HEK293 (cell line): ENCODE measurements around the gene PANX2.

ENCODE experiments used
- CTCF ChIA-PET: fragments of 350-600 bp; formaldehyde crosslinking; extraction: SDS; loops from one replicate; lab custom pipeline; 2021; ENCODE audit warnings: antibody characterized with exemption; lab: Yijun Ruan, JAX
- POLR2A ChIA-PET: fragments of 300-600 bp; formaldehyde crosslinking; extraction: SDS; loops from one replicate; lab custom pipeline; 2020; ENCODE audit warnings: antibody characterized with exemption, inconsistent platforms; lab: Yijun Ruan, JAX
- H3K27ac ChIP-seq: fragments of 200-500 bp; sonication (Bioruptor generic); 2 replicates; pipeline ENCODE4 v1.5.1; 2014; ENCODE audit warnings: low read depth, low read length, control low read depth, inconsistent platforms; ENCODE audit errors: extremely low read depth
- H3K36me3 ChIP-seq, 2 experiments: fragments of 200-500 bp in 1 of 2; sonication (Bioruptor generic) in 1 of 2; 1 replicate in 1 of 2; 2 replicates in 1 of 2; pipeline ENCODE4 v1.5.1; 2014 to 2017; ENCODE audit warnings: inconsistent platforms in 2 of 2, low read length in 2 of 2; ENCODE audit not compliant: control insufficient read depth in 2 of 2, insufficient read depth in 1 of 2
- H3K4me1 ChIP-seq: fragments of 200-500 bp; sonication (Bioruptor generic); 2 replicates; pipeline ENCODE4 v1.5.1; 2014; ENCODE audit warnings: mild to moderate bottlenecking, low read length, inconsistent platforms; ENCODE audit not compliant: control insufficient read depth, insufficient read depth
- H3K4me3 ChIP-seq: 2 replicates; pipeline ENCODE4 v1.5.1; 2011; ENCODE audit warnings: low read depth, mild to moderate bottlenecking, control low read depth, low read length, moderate library complexity
- H3K9me3 ChIP-seq: fragments of 200-500 bp; sonication (Bioruptor generic); 2 replicates; pipeline ENCODE4 v1.5.1; 2014; ENCODE audit warnings: low read depth, low read length, inconsistent platforms; ENCODE audit not compliant: control insufficient read depth, insufficient read depth
- KLF16 ChIP-seq: fragments of 450-650 bp; formaldehyde crosslinking; IDR thresholded peaks from 2 replicates; pipeline ENCODE4 v1.5.1; 2017; ENCODE audit warnings: missing biosample characterization, missing genetic modification characterization
- OVOL3 ChIP-seq: fragments of 450-650 bp; formaldehyde crosslinking; IDR thresholded peaks from 2 replicates; pipeline ENCODE4 v1.5.1; 2016; ENCODE audit warnings: missing biosample characterization, missing genetic modification characterization
- ZBTB21 ChIP-seq: fragments of 450-650 bp; formaldehyde crosslinking; IDR thresholded peaks from 2 replicates; pipeline ENCODE4 v1.5.1; 2017; ENCODE audit warnings: missing biosample characterization, missing genetic modification characterization
- ZFHX2 ChIP-seq: fragments of 450-650 bp; formaldehyde crosslinking; conservative IDR thresholded peaks from 2 replicates; pipeline ENCODE4 v1.5.1; 2016; ENCODE audit warnings: missing biosample characterization, missing genetic modification characterization
- ZNF23 ChIP-seq: fragments of 450-650 bp; formaldehyde crosslinking; IDR thresholded peaks from 2 replicates; pipeline ENCODE4 v1.5.1; 2016; ENCODE audit warnings: missing biosample characterization, missing genetic modification characterization, borderline replicate concordance
- ZNF274 ChIP-seq, 2 experiments: fragments of 200-500 bp in 1 of 2; fragments of 450-650 bp in 1 of 2; sonication (Bioruptor generic) in 1 of 2; formaldehyde crosslinking in 1 of 2; IDR thresholded peaks; 2 replicates each; pipeline versions ENCODE4 v1.5.1 to v1.6.1; 2014 to 2016; ENCODE audit warnings: borderline replicate concordance in 1 of 2, inconsistent platforms in 1 of 2, low read length in 1 of 2, missing biosample characterization in 1 of 2, missing genetic modification characterization in 1 of 2
- ZNF404 ChIP-seq: fragments of 450-650 bp; formaldehyde crosslinking; IDR thresholded peaks from 2 replicates; pipeline ENCODE4 v1.5.1; 2017; ENCODE audit warnings: missing biosample characterization, missing genetic modification characterization
- ZNF571 ChIP-seq: fragments of 450-650 bp; formaldehyde crosslinking; IDR thresholded peaks from 2 replicates; pipeline ENCODE4 v1.5.0; 2017; ENCODE audit warnings: missing biosample characterization, missing genetic modification characterization
- ZNF621 ChIP-seq: fragments of 450-650 bp; formaldehyde crosslinking; IDR thresholded peaks from 2 replicates; pipeline ENCODE4 v1.5.1; 2017; ENCODE audit warnings: missing biosample characterization, missing genetic modification characterization
- ZNF843 ChIP-seq: fragments of 450-650 bp; formaldehyde crosslinking; IDR thresholded peaks from 2 replicates; pipeline ENCODE4 v1.5.1; 2016; ENCODE audit warnings: missing biosample characterization, missing genetic modification characterization
- TF ChIP-seq, protein P1 (sequence below): fragments of 450-650 bp; formaldehyde crosslinking; IDR thresholded peaks from 2 replicates; pipeline ENCODE4 v1.5.1; 2016; ENCODE audit warnings: missing biosample characterization, missing genetic modification characterization
- TF ChIP-seq, protein P2 (sequence below): fragments of 450-650 bp; formaldehyde crosslinking; IDR thresholded peaks from 2 replicates; pipeline ENCODE4 v1.5.1; 2016; ENCODE audit warnings: missing biosample characterization, missing genetic modification characterization
- TF ChIP-seq, protein P3 (sequence below): fragments of 450-650 bp; formaldehyde crosslinking; IDR thresholded peaks from 2 replicates; pipeline ENCODE4 v1.5.0; 2017; ENCODE audit warnings: missing biosample characterization, missing genetic modification characterization, borderline replicate concordance
- TF ChIP-seq, protein P4 (sequence below): fragments of 450-650 bp; formaldehyde crosslinking; IDR thresholded peaks from 2 replicates; pipeline ENCODE4 v1.5.1; 2017; ENCODE audit warnings: missing biosample characterization, missing genetic modification characterization
- TF ChIP-seq, protein P5 (sequence below): fragments of 450-650 bp; formaldehyde crosslinking; IDR thresholded peaks from 2 replicates; pipeline ENCODE4 v1.5.1; 2017; ENCODE audit warnings: missing biosample characterization, missing genetic modification characterization
- TF ChIP-seq, protein P6 (sequence below): fragments of 450-650 bp; formaldehyde crosslinking; IDR thresholded peaks from 2 replicates; pipeline ENCODE4 v1.5.1; 2016; ENCODE audit warnings: missing biosample characterization, missing genetic modification characterization
- TF ChIP-seq, protein P7 (sequence below): fragments of 450-650 bp; formaldehyde crosslinking; IDR thresholded peaks from 2 replicates; pipeline ENCODE4 v1.5.1; 2016; ENCODE audit warnings: missing biosample characterization, missing genetic modification characterization

Gene PANX2

DNA sequence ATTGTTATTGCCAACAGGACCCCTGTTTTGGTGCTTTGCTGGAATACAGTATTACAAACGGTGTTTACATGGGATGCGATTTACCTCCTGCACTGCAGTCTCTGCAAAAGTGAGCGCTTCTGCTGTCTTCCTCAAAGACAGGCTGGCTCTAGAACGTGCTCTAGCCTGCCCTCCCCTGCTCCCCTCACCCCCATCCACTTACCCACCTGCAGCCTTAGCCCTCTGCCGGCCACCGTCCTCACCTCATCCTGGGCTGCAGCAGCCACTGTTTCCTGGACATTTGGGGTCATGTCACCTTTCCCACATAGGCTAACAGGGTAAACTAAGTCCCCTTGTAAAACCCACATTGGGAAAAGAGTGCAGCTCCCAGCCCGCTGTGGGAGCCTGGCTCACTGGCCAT, 9.6 kb upstream of the PANX2 start:
- Histone ChIP-seq H3K36me3 (no peaks in the 10 kb centered on the region), H3K27ac (no peak overlapping the region), H3K4me3 (no peak overlapping the region), H3K9me3 (no peaks in the 10 kb centered on the region), H3K4me1 (no peaks in the 10 kb centered on the region)
- ChIA-PET CTCF (interaction anchor here (0.6 kb wide), 1 partner anchor 18 kb away, joined by 3 read pairs; no protein-coding TSS in a partner anchor), POLR2A (interaction anchor here (0.5 kb wide), 1 partner anchor 339 kb away, joined by 4 read pairs; no protein-coding TSS in a partner anchor)
- TF ChIP-seq ZNF404 (tag by site-specific recombination) (no peak), KLF16 (no peak), ZNF621 (tag by site-specific recombination) (no peak), ZNF23 (tag by site-specific recombination) (no peak), ZNF843 (tag by site-specific recombination) (no peak), OVOL3 (tag by site-specific recombination) (no peak)
- TF ChIP-seq, protein P1, sequence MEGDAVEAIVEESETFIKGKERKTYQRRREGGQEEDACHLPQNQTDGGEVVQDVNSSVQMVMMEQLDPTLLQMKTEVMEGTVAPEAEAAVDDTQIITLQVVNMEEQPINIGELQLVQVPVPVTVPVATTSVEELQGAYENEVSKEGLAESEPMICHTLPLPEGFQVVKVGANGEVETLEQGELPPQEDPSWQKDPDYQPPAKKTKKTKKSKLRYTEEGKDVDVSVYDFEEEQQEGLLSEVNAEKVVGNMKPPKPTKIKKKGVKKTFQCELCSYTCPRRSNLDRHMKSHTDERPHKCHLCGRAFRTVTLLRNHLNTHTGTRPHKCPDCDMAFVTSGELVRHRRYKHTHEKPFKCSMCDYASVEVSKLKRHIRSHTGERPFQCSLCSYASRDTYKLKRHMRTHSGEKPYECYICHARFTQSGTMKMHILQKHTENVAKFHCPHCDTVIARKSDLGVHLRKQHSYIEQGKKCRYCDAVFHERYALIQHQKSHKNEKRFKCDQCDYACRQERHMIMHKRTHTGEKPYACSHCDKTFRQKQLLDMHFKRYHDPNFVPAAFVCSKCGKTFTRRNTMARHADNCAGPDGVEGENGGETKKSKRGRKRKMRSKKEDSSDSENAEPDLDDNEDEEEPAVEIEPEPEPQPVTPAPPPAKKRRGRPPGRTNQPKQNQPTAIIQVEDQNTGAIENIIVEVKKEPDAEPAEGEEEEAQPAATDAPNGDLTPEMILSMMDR (tag by site-specific recombination): no peak
- TF ChIP-seq, protein P2, sequence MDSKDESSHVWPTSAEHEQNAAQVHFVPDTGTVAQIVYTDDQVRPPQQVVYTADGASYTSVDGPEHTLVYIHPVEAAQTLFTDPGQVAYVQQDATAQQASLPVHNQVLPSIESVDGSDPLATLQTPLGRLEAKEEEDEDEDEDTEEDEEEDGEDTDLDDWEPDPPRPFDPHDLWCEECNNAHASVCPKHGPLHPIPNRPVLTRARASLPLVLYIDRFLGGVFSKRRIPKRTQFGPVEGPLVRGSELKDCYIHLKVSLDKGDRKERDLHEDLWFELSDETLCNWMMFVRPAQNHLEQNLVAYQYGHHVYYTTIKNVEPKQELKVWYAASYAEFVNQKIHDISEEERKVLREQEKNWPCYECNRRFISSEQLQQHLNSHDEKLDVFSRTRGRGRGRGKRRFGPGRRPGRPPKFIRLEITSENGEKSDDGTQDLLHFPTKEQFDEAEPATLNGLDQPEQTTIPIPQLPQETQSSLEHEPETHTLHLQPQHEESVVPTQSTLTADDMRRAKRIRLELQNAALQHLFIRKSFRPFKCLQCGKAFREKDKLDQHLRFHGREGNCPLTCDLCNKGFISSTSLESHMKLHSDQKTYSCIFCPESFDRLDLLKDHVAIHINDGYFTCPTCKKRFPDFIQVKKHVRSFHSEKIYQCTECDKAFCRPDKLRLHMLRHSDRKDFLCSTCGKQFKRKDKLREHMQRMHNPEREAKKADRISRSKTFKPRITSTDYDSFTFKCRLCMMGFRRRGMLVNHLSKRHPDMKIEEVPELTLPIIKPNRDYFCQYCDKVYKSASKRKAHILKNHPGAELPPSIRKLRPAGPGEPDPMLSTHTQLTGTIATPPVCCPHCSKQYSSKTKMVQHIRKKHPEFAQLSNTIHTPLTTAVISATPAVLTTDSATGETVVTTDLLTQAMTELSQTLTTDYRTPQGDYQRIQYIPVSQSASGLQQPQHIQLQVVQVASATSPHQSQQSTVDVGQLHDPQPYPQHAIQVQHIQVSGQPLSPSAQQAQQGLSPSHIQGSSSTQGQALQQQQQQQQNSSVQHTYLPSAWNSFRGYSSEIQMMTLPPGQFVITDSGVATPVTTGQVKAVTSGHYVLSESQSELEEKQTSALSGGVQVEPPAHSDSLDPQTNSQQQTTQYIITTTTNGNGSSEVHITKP (tag by site-specific recombination): no peak
- TF ChIP-seq, protein P3, sequence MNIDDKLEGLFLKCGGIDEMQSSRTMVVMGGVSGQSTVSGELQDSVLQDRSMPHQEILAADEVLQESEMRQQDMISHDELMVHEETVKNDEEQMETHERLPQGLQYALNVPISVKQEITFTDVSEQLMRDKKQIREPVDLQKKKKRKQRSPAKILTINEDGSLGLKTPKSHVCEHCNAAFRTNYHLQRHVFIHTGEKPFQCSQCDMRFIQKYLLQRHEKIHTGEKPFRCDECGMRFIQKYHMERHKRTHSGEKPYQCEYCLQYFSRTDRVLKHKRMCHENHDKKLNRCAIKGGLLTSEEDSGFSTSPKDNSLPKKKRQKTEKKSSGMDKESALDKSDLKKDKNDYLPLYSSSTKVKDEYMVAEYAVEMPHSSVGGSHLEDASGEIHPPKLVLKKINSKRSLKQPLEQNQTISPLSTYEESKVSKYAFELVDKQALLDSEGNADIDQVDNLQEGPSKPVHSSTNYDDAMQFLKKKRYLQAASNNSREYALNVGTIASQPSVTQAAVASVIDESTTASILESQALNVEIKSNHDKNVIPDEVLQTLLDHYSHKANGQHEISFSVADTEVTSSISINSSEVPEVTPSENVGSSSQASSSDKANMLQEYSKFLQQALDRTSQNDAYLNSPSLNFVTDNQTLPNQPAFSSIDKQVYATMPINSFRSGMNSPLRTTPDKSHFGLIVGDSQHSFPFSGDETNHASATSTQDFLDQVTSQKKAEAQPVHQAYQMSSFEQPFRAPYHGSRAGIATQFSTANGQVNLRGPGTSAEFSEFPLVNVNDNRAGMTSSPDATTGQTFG: no peak
- TF ChIP-seq, protein P4, sequence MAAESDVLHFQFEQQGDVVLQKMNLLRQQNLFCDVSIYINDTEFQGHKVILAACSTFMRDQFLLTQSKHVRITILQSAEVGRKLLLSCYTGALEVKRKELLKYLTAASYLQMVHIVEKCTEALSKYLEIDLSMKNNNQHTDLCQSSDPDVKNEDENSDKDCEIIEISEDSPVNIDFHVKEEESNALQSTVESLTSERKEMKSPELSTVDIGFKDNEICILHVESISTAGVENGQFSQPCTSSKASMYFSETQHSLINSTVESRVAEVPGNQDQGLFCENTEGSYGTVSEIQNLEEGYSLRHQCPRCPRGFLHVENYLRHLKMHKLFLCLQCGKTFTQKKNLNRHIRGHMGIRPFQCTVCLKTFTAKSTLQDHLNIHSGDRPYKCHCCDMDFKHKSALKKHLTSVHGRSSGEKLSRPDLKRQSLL (tag by site-specific recombination): no peak

DNA sequence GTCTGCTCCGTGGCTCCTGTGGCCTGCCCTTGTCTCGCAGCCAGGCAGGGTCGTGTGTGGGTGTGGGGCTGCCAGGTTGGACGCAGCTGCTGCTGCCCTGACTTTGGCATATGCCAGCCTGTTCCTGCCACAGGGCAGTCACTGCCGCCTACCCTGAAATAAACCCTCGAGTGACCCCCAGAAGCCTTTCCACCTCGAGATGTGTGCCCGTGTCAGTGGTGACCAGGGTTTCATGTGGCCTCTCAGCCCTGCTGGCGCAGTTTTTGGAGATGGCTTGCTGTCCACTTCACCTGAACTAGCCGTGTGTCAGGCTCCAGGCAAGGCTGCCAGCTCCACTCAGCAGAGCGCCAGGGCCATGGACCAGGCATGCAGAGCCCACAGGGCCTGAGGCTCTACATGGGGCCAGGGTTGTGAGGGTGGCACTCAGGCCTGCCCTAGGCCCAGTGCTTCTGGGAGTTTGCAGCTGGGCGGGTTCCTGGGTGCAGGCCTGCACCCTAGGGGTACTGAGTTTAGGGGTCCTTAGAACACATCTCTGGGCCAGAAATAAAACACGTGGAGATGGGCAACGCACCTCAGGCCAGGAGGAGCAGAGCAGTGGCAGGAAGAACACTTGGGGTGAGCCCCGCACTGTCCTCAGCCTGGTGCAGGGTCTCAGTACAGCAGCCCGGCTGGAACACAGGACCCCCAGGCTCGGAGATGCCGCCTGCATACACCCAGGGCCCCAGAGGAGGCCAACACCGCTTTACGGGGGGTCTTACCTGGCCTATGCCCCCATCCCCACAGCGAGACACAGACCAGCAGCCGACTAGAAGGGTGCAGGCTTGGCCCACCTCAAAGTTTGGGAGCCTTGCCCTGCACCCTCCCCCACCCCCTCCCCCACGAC, 8.8 kb upstream of the PANX2 start:
- H3K4me3 ChIP-seq: no peak overlapping the region
- no peak overlapping the region for H3K27ac ChIP-seq
- no peaks in the 10 kb centered on the region for H3K9me3 ChIP-seq
- ChIA-PET POLR2A (no interaction called here), CTCF (interaction anchor here (0.6 kb wide), 1 partner anchor 19 kb away, joined by 3 read pairs; no protein-coding TSS in a partner anchor)
- no peaks in the 10 kb centered on the region for H3K36me3 ChIP-seq
- TF ChIP-seq ZNF571 (tag by site-specific recombination): no peak
- TF ChIP-seq, protein P5, sequence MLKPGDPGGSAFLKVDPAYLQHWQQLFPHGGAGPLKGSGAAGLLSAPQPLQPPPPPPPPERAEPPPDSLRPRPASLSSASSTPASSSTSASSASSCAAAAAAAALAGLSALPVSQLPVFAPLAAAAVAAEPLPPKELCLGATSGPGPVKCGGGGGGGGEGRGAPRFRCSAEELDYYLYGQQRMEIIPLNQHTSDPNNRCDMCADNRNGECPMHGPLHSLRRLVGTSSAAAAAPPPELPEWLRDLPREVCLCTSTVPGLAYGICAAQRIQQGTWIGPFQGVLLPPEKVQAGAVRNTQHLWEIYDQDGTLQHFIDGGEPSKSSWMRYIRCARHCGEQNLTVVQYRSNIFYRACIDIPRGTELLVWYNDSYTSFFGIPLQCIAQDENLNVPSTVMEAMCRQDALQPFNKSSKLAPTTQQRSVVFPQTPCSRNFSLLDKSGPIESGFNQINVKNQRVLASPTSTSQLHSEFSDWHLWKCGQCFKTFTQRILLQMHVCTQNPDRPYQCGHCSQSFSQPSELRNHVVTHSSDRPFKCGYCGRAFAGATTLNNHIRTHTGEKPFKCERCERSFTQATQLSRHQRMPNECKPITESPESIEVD (tag by site-specific recombination): no peak
- TF ChIP-seq ZBTB21 (tag by site-specific recombination): no peak
- TF ChIP-seq, protein P6, sequence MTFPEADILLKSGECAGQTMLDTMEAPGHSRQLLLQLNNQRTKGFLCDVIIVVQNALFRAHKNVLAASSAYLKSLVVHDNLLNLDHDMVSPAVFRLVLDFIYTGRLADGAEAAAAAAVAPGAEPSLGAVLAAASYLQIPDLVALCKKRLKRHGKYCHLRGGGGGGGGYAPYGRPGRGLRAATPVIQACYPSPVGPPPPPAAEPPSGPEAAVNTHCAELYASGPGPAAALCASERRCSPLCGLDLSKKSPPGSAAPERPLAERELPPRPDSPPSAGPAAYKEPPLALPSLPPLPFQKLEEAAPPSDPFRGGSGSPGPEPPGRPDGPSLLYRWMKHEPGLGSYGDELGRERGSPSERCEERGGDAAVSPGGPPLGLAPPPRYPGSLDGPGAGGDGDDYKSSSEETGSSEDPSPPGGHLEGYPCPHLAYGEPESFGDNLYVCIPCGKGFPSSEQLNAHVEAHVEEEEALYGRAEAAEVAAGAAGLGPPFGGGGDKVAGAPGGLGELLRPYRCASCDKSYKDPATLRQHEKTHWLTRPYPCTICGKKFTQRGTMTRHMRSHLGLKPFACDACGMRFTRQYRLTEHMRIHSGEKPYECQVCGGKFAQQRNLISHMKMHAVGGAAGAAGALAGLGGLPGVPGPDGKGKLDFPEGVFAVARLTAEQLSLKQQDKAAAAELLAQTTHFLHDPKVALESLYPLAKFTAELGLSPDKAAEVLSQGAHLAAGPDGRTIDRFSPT (tag by site-specific recombination): peak; percentile 21; the same call in 1 of the 2 replicates
- TF ChIP-seq ZNF274 (IDR thresholded peaks at IDR 0.05; ENCODE audit: low read length): no peak
- TF ChIP-seq ZNF274 (tag by site-specific recombination; IDR thresholded peaks at IDR 0.05; ENCODE audit: borderline replicate concordance): no peak
- TF ChIP-seq, protein P7, sequence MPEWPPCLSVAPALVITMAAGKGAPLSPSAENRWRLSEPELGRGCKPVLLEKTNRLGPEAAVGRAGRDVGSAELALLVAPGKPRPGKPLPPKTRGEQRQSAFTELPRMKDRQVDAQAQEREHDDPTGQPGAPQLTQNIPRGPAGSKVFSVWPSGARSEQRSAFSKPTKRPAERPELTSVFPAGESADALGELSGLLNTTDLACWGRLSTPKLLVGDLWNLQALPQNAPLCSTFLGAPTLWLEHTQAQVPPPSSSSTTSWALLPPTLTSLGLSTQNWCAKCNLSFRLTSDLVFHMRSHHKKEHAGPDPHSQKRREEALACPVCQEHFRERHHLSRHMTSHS (tag by site-specific recombination): no peak
- TF ChIP-seq ZFHX2 (tag by site-specific recombination): no peak
- H3K4me1 ChIP-seq: no peaks in the 10 kb centered on the region
